SKM-1 treated with dmso at 0.1 percent for 144 hours (cell line): Measurements from ENCODE around the gene RIF1.

Experiments used
- DNase-seq: peaks from one replicate; lab custom pipeline; 2025; ENCODE audit not compliant: unreplicated experiment; lab: John Stamatoyannopoulos, UW

The RIF1 gene

GRCh38 chr2:151498178-151498577 lies 88.5 kb downstream of the RIF1 start:
- no peak for DNase-seq

GRCh38 chr2:151506170-151506569 lies 96.5 kb downstream of the RIF1 start:
- no peak for DNase-seq

GRCh38 chr2:151508519-151508918 lies 98.8 kb downstream of the RIF1 start:
- no peak for DNase-seq

GRCh38 chr2:151518802-151519201 lies 109.1 kb downstream of the RIF1 start:
- no peak for DNase-seq

- DNase-seq: no peak
Measured at GRCh38 chr2:151520976-151521375, 111.3 kb downstream of the RIF1 start.

GRCh38 chr2:151522556-151522955 lies 112.9 kb downstream of the RIF1 start:
- DNase-seq: no peak

GRCh38 chr2:151523850-151524249 lies 114.1 kb downstream of the RIF1 start:
- DNase-seq: no peak

GRCh38 chr2:151525821-151526373 lies 116.2 kb downstream of the RIF1 start:
- no peak for DNase-seq

GRCh38 chr2:151526572-151527090 lies 116.9 kb downstream of the RIF1 start:
- no peak for DNase-seq
